ENCODE data around the gene TARM1.

The TARM1 gene

DNA sequence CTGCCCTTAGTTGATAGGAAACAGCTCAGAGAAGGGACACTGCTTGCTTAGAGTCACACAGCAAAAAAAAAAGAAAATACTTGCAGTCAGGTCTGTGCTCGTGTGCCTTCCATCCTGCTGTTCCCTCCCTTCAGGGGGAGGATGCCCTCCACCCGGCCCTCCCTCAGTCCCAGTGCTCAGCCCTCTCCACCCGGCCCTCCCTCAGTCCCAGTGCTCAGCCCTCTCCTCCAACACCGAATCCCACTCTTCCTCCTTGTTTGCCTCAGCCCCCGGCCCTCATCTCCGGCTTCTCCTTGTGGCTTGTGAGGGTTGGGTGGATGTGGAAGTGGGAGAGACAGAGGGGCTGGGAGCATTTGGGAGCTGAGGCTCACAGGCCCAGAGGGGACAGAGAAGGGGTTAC, 28.5 kb upstream of the TARM1 start:
- Histone ChIP-seq H3K4ac (ENCODE audit: low read depth in 1 of 2, low read length in 2 of 2) (no peak overlapping the region), H3K4me3 (ENCODE audit: insufficient read depth in 1 of 2, low read depth in 1 of 2, low read length in 2 of 2) (no peak overlapping the region), H3K36me3 (ENCODE audit: control insufficient read depth in 1 of 2, insufficient read depth in 2 of 2, low read depth in 1 of 2, low read length in 2 of 2) (peaks cover 61 to 66% of the 10 kb centered on the region in 2 experiments), H2BK5ac (ENCODE audit: low read depth, low read length, poor library complexity, severe bottlenecking) (no peak overlapping the region), H4K91ac (ENCODE audit: low read length) (no peak overlapping the region), H3K18ac (ENCODE audit: low read depth in 1 of 2, low read length in 2 of 2) (no peak overlapping the region), H3K79me1 (replicated peaks; ENCODE audit: low read length, poor library complexity, severe bottlenecking) (peaks cover 48% of the 10 kb centered on the region), H3K4me1 (ENCODE audit: control insufficient read depth, insufficient read depth, low read depth, low read length) (peaks cover 9% of the 10 kb centered on the region), H2BK120ac (ENCODE audit: low read depth, low read length) (no peak overlapping the region), H3K9me3 (ENCODE audit: control insufficient read depth, low read length) (no peaks in the 10 kb centered on the region), H3K9ac (ENCODE audit: low read length) (no peak overlapping the region), H3K27me3 (ENCODE audit: control insufficient read depth in 1 of 2, insufficient read depth in 1 of 2, low read length in 2 of 2) (no peaks in the 10 kb centered on the region), H3K4me2 (ENCODE audit: low read length, poor library complexity, severe bottlenecking) (no peak overlapping the region), H2AK5ac (ENCODE audit: low read length, severe bottlenecking) (no peak overlapping the region), H4K8ac (ENCODE audit: low read length) (no peak overlapping the region), H2BK12ac (ENCODE audit: low read length in 2 of 2) (no peak overlapping the region), H2AFZ (ENCODE audit: low read depth, low read length) (no peak overlapping the region), H2BK15ac (ENCODE audit: low read depth, poor library complexity, severe bottlenecking) (no peak overlapping the region), H3K14ac (ENCODE audit: low read length in 2 of 2) (no peak overlapping the region), H3K23ac (ENCODE audit: low read length in 2 of 2) (no peak overlapping the region), H3K27ac (ENCODE audit: low read length, poor library complexity, severe bottlenecking) (no peak overlapping the region)
- DNase-seq = no peak
- 95% methylated on average over 4 of the region's 6 CpGs for WGBS

DNA sequence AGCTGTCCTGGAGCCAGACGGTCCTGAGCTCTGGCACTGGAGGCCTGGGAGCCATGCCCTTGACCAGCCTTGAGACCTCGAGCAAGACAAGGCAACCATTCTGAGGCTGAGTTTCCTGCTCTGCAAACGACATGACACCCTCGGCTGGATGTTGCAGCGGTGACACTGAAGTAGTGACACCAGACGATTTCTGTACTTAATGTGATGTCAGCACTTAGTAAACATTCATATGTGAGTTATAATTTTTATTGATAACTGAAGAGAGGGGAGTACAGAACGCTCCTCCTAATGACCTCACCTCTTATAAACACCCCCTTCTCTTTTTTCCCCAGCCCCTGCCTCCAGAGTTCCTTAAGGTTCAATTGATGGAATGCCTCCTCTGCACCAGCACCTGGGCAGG, 27.3 kb upstream of the TARM1 start:
- Histone ChIP-seq H2BK120ac (ENCODE audit: low read depth, low read length) (no peak overlapping the region), H3K9me3 (ENCODE audit: control insufficient read depth, low read length) (no peaks in the 10 kb centered on the region), H3K4me3 (ENCODE audit: insufficient read depth in 1 of 2, low read depth in 1 of 2, low read length in 2 of 2) (no peak overlapping the region), H3K23ac (ENCODE audit: low read length in 2 of 2) (no peak overlapping the region), H3K27me3 (ENCODE audit: control insufficient read depth in 1 of 2, insufficient read depth in 1 of 2, low read length in 2 of 2) (no peaks in the 10 kb centered on the region), H3K4ac (ENCODE audit: low read depth in 1 of 2, low read length in 2 of 2) (no peak overlapping the region), H3K9ac (ENCODE audit: low read length) (no peak overlapping the region), H2BK5ac (ENCODE audit: low read depth, low read length, poor library complexity, severe bottlenecking) (no peak overlapping the region), H2AK5ac (ENCODE audit: low read length, severe bottlenecking) (no peak overlapping the region), H3K27ac (ENCODE audit: low read length, poor library complexity, severe bottlenecking) (no peak overlapping the region), H3K36me3 (ENCODE audit: control insufficient read depth in 1 of 2, insufficient read depth in 2 of 2, low read depth in 1 of 2, low read length in 2 of 2) (peaks cover 61% of the 10 kb centered on the region in 2 experiments), H4K8ac (ENCODE audit: low read length) (no peak overlapping the region), H4K91ac (ENCODE audit: low read length) (no peak overlapping the region), H3K4me2 (ENCODE audit: low read length, poor library complexity, severe bottlenecking) (no peak overlapping the region), H3K18ac (ENCODE audit: low read depth in 1 of 2, low read length in 2 of 2) (no peak overlapping the region), H3K14ac (ENCODE audit: low read length in 2 of 2) (no peak overlapping the region), H2BK15ac (ENCODE audit: low read depth, poor library complexity, severe bottlenecking) (no peak overlapping the region), H2AFZ (ENCODE audit: low read depth, low read length) (no peak overlapping the region), H3K79me1 (replicated peaks; ENCODE audit: low read length, poor library complexity, severe bottlenecking) (peaks cover 42% of the 10 kb centered on the region), H2BK12ac (ENCODE audit: low read length in 2 of 2) (no peak overlapping the region), H3K4me1 (ENCODE audit: control insufficient read depth, insufficient read depth, low read depth, low read length) (peaks cover 6% of the 10 kb centered on the region)
- 94% methylated on average over 5 of the region's 7 CpGs for WGBS
- no peak for DNase-seq

GRCh38 chr19:54107876-54108490, 26.8 kb upstream of the TARM1 start:
- no peak overlapping the region for H2BK15ac ChIP-seq (ENCODE audit: low read depth, poor library complexity, severe bottlenecking)
- no peak overlapping the region for H2BK120ac ChIP-seq (ENCODE audit: low read depth, low read length)
- H2BK5ac ChIP-seq (ENCODE audit: low read depth, low read length, poor library complexity, severe bottlenecking) = no peak overlapping the region
- no peak overlapping the region for H2BK12ac ChIP-seq (ENCODE audit: low read length in 2 of 2)
- H3K9ac ChIP-seq (ENCODE audit: low read length) = no peak overlapping the region
- peaks cover 57 to 61% of the 10 kb centered on the region in 2 experiments for H3K36me3 ChIP-seq (ENCODE audit: control insufficient read depth in 1 of 2, insufficient read depth in 2 of 2, low read depth in 1 of 2, low read length in 2 of 2)
- H3K4ac ChIP-seq (ENCODE audit: low read depth in 1 of 2, low read length in 2 of 2) = no peak overlapping the region
- peaks cover 7% of the 10 kb centered on the region for H3K4me1 ChIP-seq (ENCODE audit: control insufficient read depth, insufficient read depth, low read depth, low read length)
- no peak overlapping the region for H3K4me2 ChIP-seq (ENCODE audit: low read length, poor library complexity, severe bottlenecking)
- H3K79me1 ChIP-seq (replicated peaks; ENCODE audit: low read length, poor library complexity, severe bottlenecking) = peaks cover 37% of the 10 kb centered on the region
- no peak overlapping the region for H2AK5ac ChIP-seq (ENCODE audit: low read length, severe bottlenecking)
- H3K27ac ChIP-seq (ENCODE audit: low read length, poor library complexity, severe bottlenecking) = no peak overlapping the region
- H3K4me3 ChIP-seq (ENCODE audit: insufficient read depth in 1 of 2, low read depth in 1 of 2, low read length in 2 of 2) = no peak overlapping the region
- H3K23ac ChIP-seq (ENCODE audit: low read length in 2 of 2) = no peak overlapping the region
- no peaks in the 10 kb centered on the region for H3K9me3 ChIP-seq (ENCODE audit: control insufficient read depth, low read length)
- no peak overlapping the region for H2AFZ ChIP-seq (ENCODE audit: low read depth, low read length)
- no peak for DNase-seq
- H3K18ac ChIP-seq (ENCODE audit: low read depth in 1 of 2, low read length in 2 of 2) = no peak overlapping the region
- no peak overlapping the region for H4K8ac ChIP-seq (ENCODE audit: low read length)
- H3K27me3 ChIP-seq (ENCODE audit: control insufficient read depth in 1 of 2, insufficient read depth in 1 of 2, low read length in 2 of 2) = no peaks in the 10 kb centered on the region
- no peak overlapping the region for H3K14ac ChIP-seq (ENCODE audit: low read length in 2 of 2)
- H4K91ac ChIP-seq (ENCODE audit: low read length) = no peak overlapping the region
- WGBS = 89% methylated on average over 20 of the region's 21 CpGs

GRCh38 chr19:54106716-54107115, 25.6 kb upstream of the TARM1 start:
- Histone ChIP-seq H3K4me1 (ENCODE audit: control insufficient read depth, insufficient read depth, low read depth, low read length) (peaks cover 7% of the 10 kb centered on the region), H2BK120ac (ENCODE audit: low read depth, low read length) (no peak overlapping the region), H2AK5ac (ENCODE audit: low read length, severe bottlenecking) (no peak overlapping the region), H3K27me3 (ENCODE audit: control insufficient read depth in 1 of 2, insufficient read depth in 1 of 2, low read length in 2 of 2) (no peaks in the 10 kb centered on the region), H3K27ac (ENCODE audit: low read length, poor library complexity, severe bottlenecking) (no peak overlapping the region), H4K91ac (ENCODE audit: low read length) (no peak overlapping the region), H3K18ac (ENCODE audit: low read depth in 1 of 2, low read length in 2 of 2) (no peak overlapping the region), H2BK12ac (ENCODE audit: low read length in 2 of 2) (no peak overlapping the region), H3K14ac (ENCODE audit: low read length in 2 of 2) (no peak overlapping the region), H3K9me3 (ENCODE audit: control insufficient read depth, low read length) (no peaks in the 10 kb centered on the region), H3K4me3 (ENCODE audit: insufficient read depth in 1 of 2, low read depth in 1 of 2, low read length in 2 of 2) (no peak overlapping the region), H2BK5ac (ENCODE audit: low read depth, low read length, poor library complexity, severe bottlenecking) (no peak overlapping the region), H3K79me1 (replicated peaks; ENCODE audit: low read length, poor library complexity, severe bottlenecking) (peaks cover 34% of the 10 kb centered on the region), H3K36me3 (ENCODE audit: control insufficient read depth in 1 of 2, insufficient read depth in 2 of 2, low read depth in 1 of 2, low read length in 2 of 2) (peaks cover 57 to 61% of the 10 kb centered on the region in 2 experiments), H3K9ac (ENCODE audit: low read length) (no peak overlapping the region), H2AFZ (ENCODE audit: low read depth, low read length) (no peak overlapping the region), H3K4ac (ENCODE audit: low read depth in 1 of 2, low read length in 2 of 2) (no peak overlapping the region), H2BK15ac (ENCODE audit: low read depth, poor library complexity, severe bottlenecking) (no peak overlapping the region), H3K4me2 (ENCODE audit: low read length, poor library complexity, severe bottlenecking) (no peak overlapping the region), H3K23ac (ENCODE audit: low read length in 2 of 2) (no peak overlapping the region), H4K8ac (ENCODE audit: low read length) (no peak overlapping the region)
- WGBS = 90% methylated on average over 15 of the region's 15 CpGs
- DNase-seq = no peak
